CD4-positive, alpha-beta T cell treated with Interleukin-15 for 1 hour (primary cell): ENCODE measurements around the gene SAMD4A.

Source experiments
- DNase-seq: peaks from one replicate; pipeline ENCODE4 v3.0.0-alpha.2; 2020

SAMD4A gene

GRCh38 chr14:54686871-54687749, 120.2 kb downstream of the SAMD4A start:
- no peak for DNase-seq

DNA sequence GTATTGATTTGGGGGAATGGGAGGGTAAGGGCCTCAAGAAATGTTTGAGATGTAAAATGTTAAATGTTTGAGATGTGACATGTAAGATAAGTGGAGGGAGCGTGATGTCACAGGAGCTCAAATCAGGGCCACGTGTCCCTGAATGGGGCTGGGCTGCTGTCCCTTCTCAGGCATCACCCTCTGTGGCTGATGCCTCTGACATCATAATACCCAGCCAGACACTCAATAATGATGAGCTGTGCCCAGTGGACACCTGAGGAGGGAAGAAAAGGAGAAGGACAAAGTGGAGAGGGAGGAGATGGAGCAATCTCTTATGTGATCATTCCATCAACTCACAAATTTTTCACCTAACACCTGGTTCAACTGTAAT, 120.8 kb downstream of the SAMD4A start:
- no peak for DNase-seq

GRCh38 chr14:54688229-54688628, 121.3 kb downstream of the SAMD4A start:
- DNase-seq, result no peak

GRCh38 chr14:54689928-54690327, 123.0 kb downstream of the SAMD4A start:
- DNase-seq, result no peak

- DNase-seq, result no peak
Observed at GRCh38 chr14:54690887-54691286, 124.0 kb downstream of the SAMD4A start.

- peak; percentile 45 for DNase-seq
Observed at GRCh38 chr14:54691525-54692283, 124.8 kb downstream of the SAMD4A start.

DNA sequence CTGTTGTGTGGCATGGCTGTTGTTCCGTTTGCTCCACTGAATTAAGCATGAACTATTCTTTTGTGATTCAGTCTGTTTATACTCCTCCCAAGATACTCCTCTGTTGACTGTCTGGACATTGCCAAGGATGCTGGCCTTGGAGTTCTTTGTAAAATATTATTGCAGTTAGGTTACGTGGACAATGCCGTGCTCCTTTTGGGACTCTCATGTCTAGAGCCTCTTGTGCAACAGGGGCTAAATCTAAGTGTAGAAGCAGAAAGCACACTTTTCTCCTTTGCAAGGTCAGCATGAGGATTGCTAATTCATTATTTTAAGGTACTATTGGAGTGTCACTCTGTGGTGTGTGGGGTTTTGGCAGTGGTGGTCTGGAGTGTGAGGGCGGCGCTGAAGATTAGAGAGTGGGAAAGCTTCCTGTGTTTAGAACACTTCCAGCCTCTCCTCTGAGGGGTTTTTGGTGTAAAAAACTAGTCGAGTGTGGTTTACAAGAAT, 125.4 kb downstream of the SAMD4A start:
- DNase-seq, result no peak

DNA sequence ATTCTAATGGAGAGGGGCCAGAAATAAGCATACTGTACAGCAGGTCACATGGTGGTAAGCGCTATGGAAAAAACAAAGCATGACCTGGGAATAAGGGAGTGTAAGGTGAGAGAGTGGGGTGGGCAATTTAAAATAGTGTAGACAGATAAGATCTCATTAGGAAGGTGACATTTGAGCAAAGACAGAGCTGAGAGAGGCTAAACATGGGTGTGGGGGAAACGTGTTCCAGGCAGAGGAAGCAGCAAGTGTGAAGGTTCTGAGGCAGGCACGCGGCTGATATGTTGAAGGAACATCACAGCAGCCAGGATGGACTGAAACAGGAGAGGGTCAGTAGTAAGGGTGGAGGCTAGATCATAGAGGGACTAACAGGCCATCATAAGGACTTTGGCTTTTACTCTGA, 126.8 kb downstream of the SAMD4A start:
- DNase-seq, result no peak

DNA sequence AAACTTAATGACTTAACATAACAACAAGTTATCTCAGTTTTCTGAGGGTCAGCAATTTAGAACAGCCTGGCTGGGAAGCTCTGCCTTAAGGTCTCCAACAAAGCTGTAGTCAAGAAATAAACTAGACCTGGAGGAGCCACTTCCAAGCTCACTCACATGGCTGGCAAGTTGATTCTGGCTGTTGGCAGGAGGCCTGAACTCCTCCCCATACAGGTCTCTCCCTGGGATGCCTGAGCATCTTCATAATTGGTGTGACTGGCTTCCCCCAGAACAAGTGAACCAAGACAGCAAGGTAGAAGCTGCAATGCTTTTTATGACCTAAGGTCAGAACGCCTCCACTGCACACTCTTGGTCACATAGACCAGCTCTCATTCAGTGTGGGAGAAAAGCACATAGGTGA, 128.3 kb downstream of the SAMD4A start:
- no peak for DNase-seq

GRCh38 chr14:54697001-54697400, 130.1 kb downstream of the SAMD4A start:
- DNase-seq, result no peak

DNA sequence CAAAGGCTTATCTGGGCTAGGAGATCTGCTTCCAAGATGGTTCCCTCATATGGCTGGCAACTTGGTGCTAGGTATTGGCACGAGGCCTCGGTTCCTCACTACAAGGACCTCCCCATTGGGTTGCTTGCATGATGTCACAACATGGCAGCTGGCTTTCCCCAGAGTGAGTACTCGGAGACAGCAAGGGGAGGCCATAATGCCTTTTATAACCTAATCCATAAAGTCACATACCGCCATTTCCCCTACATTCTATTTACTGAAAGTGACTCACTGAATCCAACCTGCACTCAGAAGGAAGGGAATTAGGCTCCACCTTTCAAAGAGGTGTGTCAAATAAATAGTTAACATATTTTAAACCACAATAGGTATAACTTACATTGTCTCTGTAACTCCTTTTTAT, 130.9 kb downstream of the SAMD4A start:
- DNase-seq, result no peak

DNA sequence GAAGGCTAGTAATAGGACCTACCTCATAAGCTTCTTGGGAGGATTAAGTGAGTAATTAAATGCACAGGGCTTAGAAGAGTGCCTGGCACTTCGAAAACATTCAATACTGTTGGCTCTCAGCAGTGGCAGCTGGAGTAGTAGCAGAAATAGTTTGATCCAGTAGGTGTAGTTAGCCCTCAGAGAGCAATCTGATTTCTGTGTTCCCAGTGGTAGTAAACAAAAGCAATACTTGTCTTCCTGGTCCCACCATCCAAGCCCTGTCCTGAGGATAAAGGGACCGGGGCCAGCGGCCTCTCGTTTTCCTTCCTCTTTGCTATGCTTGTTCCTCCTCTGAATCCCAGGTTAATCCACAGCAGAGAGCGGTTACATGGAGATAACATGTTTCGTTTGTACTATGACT, 131.6 kb downstream of the SAMD4A start:
- DNase-seq, result no peak

- no peak for DNase-seq
Observed at GRCh38 chr14:54698966-54699530, 132.1 kb downstream of the SAMD4A start.

DNA sequence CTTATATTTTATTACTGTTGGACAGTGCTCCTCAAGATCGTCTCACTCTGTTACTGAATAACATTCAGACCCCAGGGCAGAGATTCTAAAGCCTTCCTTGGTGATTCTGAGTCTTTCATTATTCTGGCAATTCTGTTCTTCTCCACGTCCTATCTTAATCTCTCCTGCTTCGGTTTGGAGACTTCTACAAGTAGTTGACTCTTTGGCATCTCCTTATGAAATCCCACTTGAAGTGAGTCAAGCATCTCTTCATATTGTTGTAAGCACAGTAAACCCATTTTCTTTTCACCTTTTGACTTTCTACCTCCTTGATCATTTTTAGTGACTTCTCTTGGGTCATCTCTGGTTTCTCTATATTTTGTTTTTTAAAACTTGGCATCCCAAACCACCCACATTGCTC, 132.8 kb downstream of the SAMD4A start:
- no peak for DNase-seq

GRCh38 chr14:54700717-54701116, 133.8 kb downstream of the SAMD4A start:
- no peak for DNase-seq

GRCh38 chr14:54702014-54702491, 135.1 kb downstream of the SAMD4A start:
- no peak for DNase-seq

- no peak for DNase-seq
Observed at GRCh38 chr14:54702492-54702891, 135.6 kb downstream of the SAMD4A start.

DNA sequence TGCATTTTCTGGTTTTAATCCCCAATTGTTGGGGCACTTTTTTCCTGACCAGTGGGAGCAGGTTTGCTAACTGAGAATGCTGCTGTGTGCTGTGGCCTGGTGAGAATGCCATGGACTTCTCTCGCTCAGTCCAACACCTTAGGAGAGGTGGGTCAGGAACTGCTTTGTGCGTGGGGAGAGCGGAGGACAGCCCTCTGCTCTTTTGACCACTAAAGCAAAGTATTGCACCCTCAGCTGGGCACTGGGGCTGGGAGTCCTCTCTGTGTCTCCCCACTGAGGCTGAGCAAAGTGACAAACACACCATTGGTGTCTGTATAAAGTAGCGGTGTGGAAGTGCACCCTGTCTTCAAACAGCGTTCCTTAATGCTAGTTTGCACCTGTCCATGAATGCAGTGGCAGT, 136.2 kb downstream of the SAMD4A start:
- DNase-seq, result no peak

DNA sequence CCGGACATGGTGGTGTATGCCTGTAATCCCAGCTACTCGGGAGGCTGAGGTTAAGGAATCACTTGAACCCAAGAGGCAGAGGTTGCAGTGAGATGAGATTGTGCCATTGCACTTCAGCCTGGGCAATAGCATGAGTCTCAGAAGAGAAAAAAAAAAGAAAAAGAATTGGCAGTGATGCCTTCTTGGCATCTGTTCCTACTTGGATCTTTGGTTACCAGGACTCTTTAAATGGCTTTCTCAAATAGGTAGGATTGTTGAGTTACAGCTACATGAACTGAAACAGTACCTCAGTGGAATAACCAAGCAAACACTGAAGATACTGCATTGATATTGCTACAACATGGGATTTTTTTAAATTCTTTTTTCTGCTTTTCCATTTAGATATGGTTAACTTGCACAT, 136.8 kb downstream of the SAMD4A start:
- DNase-seq, result no peak

DNA sequence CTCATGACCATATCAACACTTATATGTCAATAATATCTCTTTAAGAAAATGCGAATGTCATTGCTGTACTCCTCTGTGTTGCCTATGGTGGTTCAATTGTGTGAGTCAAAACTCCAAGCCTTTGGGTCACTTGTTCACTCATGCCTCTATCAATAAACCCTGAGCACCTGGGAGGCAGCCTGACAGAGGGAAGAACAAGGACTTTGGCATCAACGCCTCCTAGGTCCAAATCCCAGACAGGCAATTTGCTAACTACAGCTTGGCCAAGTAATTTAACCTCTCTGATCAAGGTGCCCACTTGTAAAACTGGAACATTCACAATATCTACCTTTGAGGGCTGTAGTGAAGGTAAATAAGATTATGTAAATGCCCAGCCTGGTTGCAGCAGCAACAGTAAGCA, 137.8 kb downstream of the SAMD4A start:
- DNase-seq, result no peak

- no peak for DNase-seq
Observed at GRCh38 chr14:54706769-54707168, 139.8 kb downstream of the SAMD4A start.

DNA sequence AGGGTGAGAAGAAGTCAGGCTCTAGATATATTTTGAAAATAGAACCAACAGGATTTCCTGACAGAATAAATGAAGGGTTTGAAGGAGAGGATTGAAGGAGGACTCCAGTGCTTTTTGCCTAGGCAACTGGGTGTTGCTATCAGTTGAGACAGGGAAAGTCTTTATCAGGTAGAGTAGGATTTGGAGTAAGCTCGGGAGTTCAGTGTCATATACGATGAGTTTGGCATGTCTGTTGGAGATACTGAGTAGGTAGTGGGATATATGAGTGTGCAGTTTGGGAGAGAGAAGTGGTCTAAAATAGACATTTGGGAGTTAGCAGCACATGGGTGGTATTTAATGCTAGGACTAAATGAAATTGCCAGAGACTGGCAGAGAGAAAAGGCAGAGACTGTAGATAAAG, 141.2 kb downstream of the SAMD4A start:
- no peak for DNase-seq

DNA sequence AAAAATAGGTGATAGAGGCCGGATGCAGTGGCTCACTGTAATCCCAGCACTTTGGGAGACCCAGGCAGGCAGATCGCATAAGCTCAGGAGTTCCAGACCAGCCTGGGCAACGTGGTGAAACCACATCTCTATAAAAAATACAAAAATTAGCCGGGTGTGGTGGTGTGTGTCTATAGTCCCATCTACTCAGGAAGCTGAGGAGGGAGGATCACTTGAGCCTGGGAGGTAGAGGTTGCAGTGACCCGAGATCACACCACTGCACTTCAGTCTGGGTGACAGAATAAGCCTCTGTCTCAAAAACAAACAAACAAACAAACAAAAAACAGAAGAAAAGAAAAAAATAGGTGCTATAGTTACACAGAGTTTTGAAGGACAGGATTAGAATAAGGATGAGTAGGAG, 142.1 kb downstream of the SAMD4A start:
- DNase-seq, result no peak

GRCh38 chr14:54709444-54709843, 142.5 kb downstream of the SAMD4A start:
- no peak for DNase-seq
